ENCODE data around the gene MAML3.

Gene MAML3

DNA sequence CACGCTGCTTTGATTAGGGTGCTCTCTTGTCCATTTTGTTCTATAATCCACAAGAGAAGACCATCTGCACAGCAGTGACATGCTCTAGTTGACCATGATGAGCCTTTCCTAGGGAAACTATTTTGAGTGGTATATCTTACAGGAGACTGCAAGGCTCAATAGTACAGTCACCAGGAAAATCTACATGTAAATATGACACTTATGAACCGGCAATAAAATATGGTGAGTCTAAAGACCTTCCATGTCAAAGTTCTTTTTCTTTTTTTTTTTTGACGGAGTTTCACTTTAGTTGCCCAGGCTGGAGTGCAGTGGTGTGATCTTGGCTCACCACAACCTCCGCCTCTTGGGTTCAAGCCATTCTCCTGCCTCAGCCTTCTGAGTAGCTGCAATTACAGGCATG is 384.6 kb downstream of the MAML3 start:
- Mint-ChIP-seq H3K36me3 (ENCODE audit: low read depth) (no peaks in the 10 kb centered on the region), H3K9me3 (no peaks in the 10 kb centered on the region), H3K4me3 (no peak overlapping the region), H3K4me1 (ENCODE audit: low read depth) (no peaks in the 10 kb centered on the region), H3K27me3 (ENCODE audit: low read depth) (peaks cover 10% of the 10 kb centered on the region), H3K27ac (no peak overlapping the region)

DNA sequence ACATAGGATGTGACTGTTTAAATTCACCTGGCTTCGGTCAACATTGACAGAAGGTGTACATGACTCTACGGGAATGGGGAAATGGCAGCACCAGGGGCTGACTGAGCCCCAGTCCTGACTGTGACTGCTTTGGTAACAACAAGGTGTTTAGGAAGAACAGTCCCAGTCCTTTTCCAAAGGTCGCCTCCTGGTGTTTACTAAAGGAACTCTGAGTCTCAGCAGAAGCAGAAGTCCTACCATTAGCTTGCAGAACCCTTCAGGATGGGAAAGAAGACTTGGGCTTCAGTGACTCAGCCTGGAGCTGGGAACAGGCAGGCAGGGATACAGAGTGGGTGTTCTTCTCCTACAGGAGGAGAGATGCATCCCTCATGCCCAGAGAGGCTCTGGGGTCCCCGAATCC is 385.1 kb downstream of the MAML3 start:
- Mint-ChIP-seq H3K27me3 (ENCODE audit: low read depth) (peaks cover 6% of the 10 kb centered on the region), H3K9me3 (no peaks in the 10 kb centered on the region), H3K4me1 (ENCODE audit: low read depth) (no peaks in the 10 kb centered on the region)

DNA sequence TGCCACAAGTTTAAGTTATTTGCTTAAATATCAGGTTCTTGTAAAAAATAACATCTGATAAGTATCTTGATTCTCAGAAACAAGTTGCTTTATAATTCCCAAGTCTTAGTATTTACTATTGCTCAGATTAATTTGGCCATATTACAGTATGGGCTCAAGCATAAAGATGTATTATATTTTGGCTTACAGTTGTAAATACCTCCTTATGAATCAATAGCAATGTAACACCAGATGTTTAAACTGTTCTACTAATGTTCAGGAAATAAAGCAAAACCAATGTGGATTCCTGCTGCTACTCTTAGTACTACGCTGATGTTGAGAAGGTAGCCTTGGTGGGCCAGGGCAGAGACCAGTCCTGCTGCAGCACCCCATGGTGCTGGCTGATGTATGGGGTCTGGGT is 385.6 kb downstream of the MAML3 start:
- Mint-ChIP-seq H3K27me3 (ENCODE audit: low read depth) (peaks cover 5% of the 10 kb centered on the region), H3K36me3 (ENCODE audit: low read depth) (no peaks in the 10 kb centered on the region), H3K4me1 (ENCODE audit: low read depth) (no peaks in the 10 kb centered on the region), H3K4me3 (no peak overlapping the region), H3K27ac (no peak overlapping the region), H3K9me3 (no peaks in the 10 kb centered on the region)

More for the DNA sequence above, 385.1 kb downstream of the MAML3 start:
- no peak overlapping the region for H3K27ac Mint-ChIP-seq
- no peaks in the 10 kb centered on the region for H3K36me3 Mint-ChIP-seq (ENCODE audit: low read depth)
- no peak overlapping the region for H3K4me3 Mint-ChIP-seq

DNA sequence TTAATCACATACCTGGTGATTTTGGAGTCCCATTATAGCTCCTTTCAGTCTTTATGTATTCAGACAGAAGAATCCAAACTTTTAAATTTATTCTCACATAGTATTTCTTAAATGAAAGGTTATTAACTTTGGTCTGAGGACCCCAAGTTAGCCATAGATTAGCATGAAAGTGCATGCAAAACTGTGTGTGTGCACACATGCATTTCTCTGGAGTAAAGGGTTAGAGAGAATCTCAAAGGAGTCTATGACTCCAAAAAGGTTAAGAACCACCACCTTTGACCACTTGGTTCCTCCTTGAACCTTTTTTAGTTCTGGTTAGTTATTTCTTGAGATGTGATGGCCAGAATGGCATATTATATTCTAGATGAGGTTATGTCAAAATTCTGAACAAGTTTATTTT is 386.4 kb downstream of the MAML3 start:
- Mint-ChIP-seq H3K9me3 (no peaks in the 10 kb centered on the region), H3K4me1 (ENCODE audit: low read depth) (no peaks in the 10 kb centered on the region), H3K27ac (no peak overlapping the region), H3K4me3 (no peak overlapping the region), H3K27me3 (ENCODE audit: low read depth) (peaks cover 5% of the 10 kb centered on the region), H3K36me3 (ENCODE audit: low read depth) (no peaks in the 10 kb centered on the region)

DNA sequence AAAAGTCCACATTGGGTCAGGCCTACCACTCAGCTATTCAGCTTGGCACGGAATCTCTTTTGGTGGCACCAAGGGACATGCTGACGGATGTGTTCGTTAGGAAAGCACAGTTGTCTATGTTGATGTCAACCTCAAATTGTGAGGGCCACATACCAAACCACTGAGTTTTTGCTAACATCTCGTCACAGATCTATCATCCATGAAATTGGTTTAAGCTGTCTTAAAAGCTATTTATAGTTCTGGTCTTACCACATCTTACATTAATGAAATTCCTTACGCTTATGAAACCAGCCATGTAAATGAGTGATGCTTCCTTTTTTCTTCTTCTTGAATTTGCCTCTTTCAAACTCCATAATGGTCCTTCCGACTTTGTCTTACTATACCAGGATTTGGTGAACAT is 386.8 kb downstream of the MAML3 start:
- no peaks in the 10 kb centered on the region for H3K36me3 Mint-ChIP-seq (ENCODE audit: low read depth)
- peaks cover 5% of the 10 kb centered on the region for H3K27me3 Mint-ChIP-seq (ENCODE audit: low read depth)
- H3K27ac Mint-ChIP-seq = no peak overlapping the region
- H3K4me1 Mint-ChIP-seq (ENCODE audit: low read depth) = no peaks in the 10 kb centered on the region
- no peaks in the 10 kb centered on the region for H3K9me3 Mint-ChIP-seq
- no peak overlapping the region for H3K4me3 Mint-ChIP-seq

DNA sequence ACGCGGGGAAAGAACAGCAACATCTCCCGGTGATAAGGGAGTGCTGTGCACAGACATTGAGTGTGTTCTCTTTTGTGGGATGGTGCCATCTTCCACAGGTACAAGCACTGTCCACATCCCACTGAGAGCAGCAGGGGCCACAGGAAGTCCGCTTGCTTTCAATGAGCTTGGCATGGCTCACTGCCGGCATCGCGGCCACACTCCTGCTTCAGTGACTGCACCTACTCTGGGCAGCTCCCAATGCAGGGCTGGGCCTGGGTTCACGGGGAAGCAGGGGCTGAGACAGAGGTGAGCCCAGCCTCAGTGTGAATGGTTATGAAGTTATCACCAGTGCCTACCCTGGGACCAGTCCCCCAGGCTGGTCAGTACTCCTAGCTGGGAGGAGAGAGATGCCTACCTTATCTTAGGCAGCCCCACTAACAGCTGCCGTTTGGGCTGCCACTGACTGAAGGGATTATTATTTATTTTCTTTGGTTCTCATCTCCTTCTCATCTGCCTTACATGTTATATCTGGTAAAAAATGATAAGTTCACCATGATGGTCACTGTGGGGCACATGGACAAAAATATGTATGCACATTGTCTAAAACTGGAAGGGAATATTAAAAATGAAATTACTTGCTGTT is 389.2 kb downstream of the MAML3 start:
- Mint-ChIP-seq H3K27ac (no peak overlapping the region), H3K4me3 (no peak overlapping the region), H3K9me3 (no peaks in the 10 kb centered on the region), H3K36me3 (ENCODE audit: low read depth) (no peaks in the 10 kb centered on the region), H3K4me1 (ENCODE audit: low read depth) (no peaks in the 10 kb centered on the region), H3K27me3 (ENCODE audit: low read depth) (peaks cover 8% of the 10 kb centered on the region)

DNA sequence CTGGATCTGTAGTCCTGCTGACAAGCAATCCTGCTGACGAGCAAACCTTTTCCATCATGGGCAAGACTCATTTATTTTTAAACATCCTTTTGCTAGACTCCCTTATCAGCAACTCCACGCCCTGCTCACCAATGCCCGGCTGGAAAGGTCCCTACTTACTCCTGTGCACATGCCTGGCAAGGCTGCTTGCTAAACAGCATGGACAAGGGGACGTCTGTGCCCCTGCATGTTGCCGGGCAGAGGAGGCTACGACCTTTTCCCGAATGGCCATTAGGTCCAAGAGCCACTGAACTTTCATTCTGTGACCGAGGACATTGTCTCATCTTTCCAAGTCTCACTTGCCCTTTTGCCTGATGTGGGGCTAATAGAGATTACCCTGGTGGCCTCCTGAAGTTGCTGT is 389.8 kb downstream of the MAML3 start:
- H3K9me3 Mint-ChIP-seq = no peaks in the 10 kb centered on the region
- no peaks in the 10 kb centered on the region for H3K4me1 Mint-ChIP-seq (ENCODE audit: low read depth)
- H3K4me3 Mint-ChIP-seq = no peak overlapping the region
- peaks cover 9% of the 10 kb centered on the region for H3K27me3 Mint-ChIP-seq (ENCODE audit: low read depth)
- H3K27ac Mint-ChIP-seq = no peak overlapping the region
- no peaks in the 10 kb centered on the region for H3K36me3 Mint-ChIP-seq (ENCODE audit: low read depth)

DNA sequence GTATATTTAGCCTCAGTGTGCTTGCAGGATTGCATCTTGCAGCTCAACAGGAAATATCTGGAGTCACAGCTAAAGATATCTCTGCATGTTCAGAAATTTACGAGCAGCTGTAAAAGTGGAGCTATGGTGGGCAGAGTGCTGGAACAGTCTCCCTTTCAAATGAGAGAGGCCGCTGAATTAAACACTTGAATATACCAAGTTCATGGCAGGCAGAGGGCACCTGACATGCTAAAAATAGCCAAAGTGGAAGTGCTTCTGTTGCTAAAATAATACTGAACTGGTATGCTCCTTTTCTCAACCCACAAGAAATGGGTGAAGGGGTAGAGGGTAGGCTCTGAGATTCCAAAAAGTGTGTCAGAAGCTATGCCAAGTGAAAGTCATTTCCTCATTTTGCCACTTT is 390.3 kb downstream of the MAML3 start:
- H3K9me3 Mint-ChIP-seq = no peaks in the 10 kb centered on the region
- H3K27ac Mint-ChIP-seq = no peak overlapping the region
- no peaks in the 10 kb centered on the region for H3K4me1 Mint-ChIP-seq (ENCODE audit: low read depth)
- no peaks in the 10 kb centered on the region for H3K36me3 Mint-ChIP-seq (ENCODE audit: low read depth)
- H3K27me3 Mint-ChIP-seq (ENCODE audit: low read depth) = peaks cover 11% of the 10 kb centered on the region
- no peak overlapping the region for H3K4me3 Mint-ChIP-seq

DNA sequence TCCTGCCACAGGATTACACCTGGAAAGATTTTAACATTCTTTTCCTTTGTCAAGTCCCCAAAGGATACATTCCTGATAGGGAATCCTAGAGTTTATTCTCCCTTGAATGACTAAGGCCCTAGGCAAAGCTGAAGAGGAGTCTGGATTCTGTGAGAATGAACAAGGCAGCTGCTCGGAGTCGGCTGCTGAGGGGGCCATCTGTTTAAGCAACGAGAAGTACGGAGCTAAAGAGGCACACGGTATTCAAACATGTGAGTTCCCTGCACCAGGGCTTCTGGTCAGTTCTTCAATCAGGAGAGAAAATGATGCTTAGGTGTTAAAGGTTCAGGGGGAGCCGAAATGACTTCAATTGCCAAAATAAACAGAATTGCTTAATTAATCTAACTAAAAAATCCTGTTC is 390.8 kb downstream of the MAML3 start:
- peaks cover 14% of the 10 kb centered on the region for H3K27me3 Mint-ChIP-seq (ENCODE audit: low read depth)
- no peak overlapping the region for H3K27ac Mint-ChIP-seq
- H3K4me3 Mint-ChIP-seq = no peak overlapping the region
- no peaks in the 10 kb centered on the region for H3K36me3 Mint-ChIP-seq (ENCODE audit: low read depth)
- H3K4me1 Mint-ChIP-seq (ENCODE audit: low read depth) = no peaks in the 10 kb centered on the region
- no peaks in the 10 kb centered on the region for H3K9me3 Mint-ChIP-seq

DNA sequence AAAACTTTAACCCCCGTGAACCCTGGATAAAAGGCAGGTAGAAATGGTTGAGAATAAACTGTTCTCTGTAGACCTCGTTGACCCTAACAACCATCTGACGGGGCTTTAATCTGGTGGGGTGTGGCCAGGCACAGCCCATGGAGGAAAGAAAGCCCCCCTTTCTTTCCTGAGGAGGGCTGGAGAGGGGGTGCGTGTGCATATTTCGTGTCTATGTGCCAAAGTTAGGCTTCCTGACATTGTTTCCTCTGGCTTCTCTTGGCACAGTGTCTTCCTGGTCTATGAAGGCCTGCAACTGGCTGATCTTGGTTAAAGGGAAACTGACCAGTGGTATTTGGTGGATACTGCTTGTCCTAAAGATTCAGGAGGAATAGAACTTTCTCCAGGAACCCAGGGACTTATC is 391.3 kb downstream of the MAML3 start:
- Mint-ChIP-seq H3K4me1 (ENCODE audit: low read depth) (no peaks in the 10 kb centered on the region), H3K27me3 (ENCODE audit: low read depth) (peaks cover 17% of the 10 kb centered on the region), H3K27ac (no peak overlapping the region), H3K4me3 (no peak overlapping the region), H3K9me3 (no peaks in the 10 kb centered on the region), H3K36me3 (ENCODE audit: low read depth) (no peaks in the 10 kb centered on the region)

DNA sequence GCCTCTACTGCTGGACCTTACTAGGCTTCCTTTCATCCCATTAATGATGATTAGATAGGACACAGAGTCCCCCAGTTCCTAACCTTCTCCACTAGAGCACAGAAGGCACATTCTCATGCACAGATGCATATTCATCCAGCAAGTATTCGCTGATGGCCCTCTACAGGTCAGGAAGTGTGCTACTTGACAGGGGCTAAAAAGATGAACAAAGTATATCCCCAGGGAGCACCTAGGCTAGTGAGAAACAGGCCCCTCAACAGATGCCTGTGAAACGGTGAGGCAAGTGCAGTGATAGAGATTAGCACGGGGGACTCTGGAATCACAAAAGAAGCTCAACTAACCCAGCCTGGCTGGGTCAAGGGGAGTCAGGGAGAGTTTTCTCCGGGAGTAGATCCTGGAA is 392.5 kb downstream of the MAML3 start:
- no peak overlapping the region for H3K27ac Mint-ChIP-seq
- H3K9me3 Mint-ChIP-seq = no peaks in the 10 kb centered on the region
- H3K36me3 Mint-ChIP-seq (ENCODE audit: low read depth) = no peaks in the 10 kb centered on the region
- peaks cover 26% of the 10 kb centered on the region for H3K27me3 Mint-ChIP-seq (ENCODE audit: low read depth)
- no peaks in the 10 kb centered on the region for H3K4me1 Mint-ChIP-seq (ENCODE audit: low read depth)
- H3K4me3 Mint-ChIP-seq = no peak overlapping the region

DNA sequence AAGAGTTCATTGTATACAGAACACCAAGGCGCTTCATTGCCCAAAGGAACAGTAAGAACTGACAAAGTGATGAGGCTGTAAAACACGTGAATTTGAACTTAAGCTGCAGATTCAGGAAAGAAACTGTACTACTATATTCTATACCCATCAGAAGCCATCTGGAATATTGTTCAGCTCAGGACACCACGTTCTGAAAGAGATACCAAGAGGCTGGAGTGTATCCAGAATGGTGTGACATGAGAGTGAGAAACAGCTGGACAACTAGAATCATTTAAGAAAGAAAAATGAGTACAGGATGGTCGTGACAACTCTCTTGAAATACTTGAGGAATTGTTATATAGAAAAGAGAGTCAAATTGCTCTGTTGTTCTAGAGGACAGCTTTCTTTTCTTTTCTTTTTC is 393.4 kb downstream of the MAML3 start:
- H3K27me3 Mint-ChIP-seq (ENCODE audit: low read depth) = peaks cover 31% of the 10 kb centered on the region
- no peak overlapping the region for H3K4me3 Mint-ChIP-seq
- no peak overlapping the region for H3K27ac Mint-ChIP-seq

DNA sequence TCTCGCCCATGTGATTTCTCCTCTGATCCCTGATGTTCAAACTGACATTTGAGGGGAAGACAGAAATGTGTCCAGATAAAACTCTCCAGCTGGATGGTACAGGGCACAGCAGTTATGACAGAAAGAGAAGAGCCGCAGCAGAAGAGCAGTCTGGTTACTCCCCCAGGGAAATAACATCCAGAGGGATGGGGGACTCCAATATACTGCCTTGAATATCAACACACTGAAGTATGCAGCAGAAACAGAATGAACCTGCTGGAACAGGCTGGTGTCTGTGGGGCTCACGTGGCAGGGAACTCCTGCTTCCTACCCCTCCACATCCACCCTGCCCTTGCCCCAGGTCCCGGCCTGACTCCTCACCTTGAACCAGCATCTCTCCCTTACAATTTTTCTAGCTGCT is 394.9 kb downstream of the MAML3 start:
- Mint-ChIP-seq H3K27me3 (ENCODE audit: low read depth) (peaks cover 31% of the 10 kb centered on the region), H3K9me3 (no peaks in the 10 kb centered on the region), H3K4me3 (no peak overlapping the region), H3K4me1 (ENCODE audit: low read depth) (no peaks in the 10 kb centered on the region), H3K36me3 (ENCODE audit: low read depth) (no peaks in the 10 kb centered on the region), H3K27ac (no peak overlapping the region)

More for the DNA sequence above, 393.4 kb downstream of the MAML3 start:
- no peaks in the 10 kb centered on the region for H3K36me3 Mint-ChIP-seq (ENCODE audit: low read depth)
- no peaks in the 10 kb centered on the region for H3K9me3 Mint-ChIP-seq
- H3K4me1 Mint-ChIP-seq (ENCODE audit: low read depth) = no peaks in the 10 kb centered on the region

DNA sequence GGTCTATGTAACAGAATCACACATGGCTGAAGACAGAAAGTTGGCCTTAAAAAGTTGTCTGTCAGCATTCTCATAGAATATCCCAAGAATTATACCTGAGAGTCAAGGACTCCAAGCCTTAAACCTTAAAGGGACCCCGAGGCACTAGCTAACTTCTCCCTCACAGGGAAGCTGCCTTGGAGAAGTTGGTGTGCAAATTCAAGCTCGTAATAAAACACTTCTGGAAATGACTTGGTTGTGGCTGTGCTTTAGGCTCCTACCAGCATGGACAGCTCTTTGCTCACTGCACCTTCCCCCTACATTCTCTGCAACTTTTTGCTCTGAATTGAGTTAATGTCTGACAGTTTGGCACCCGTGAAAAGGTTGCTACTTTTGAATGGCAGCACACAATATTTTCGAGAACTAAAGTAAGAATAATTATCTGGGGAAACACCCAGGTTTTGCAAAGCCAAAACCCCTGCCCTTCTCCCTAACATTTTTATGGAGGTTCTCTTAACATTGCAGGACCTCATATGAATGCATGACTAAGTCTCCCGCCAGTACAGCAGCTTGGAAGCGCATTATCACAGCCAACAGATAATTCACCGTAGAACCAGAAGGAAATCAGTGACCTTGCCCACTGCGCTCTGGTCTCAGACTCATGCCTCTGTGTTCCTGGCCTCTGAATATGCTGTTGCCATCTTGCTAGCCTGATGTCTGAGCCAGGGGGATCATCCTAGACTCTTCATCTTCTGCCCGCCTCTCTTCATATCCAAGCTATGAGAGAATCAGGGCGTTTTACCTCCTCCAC is 397.4 kb downstream of the MAML3 start:
- H3K9me3 Mint-ChIP-seq = no peaks in the 10 kb centered on the region
- peaks cover 31% of the 10 kb centered on the region for H3K27me3 Mint-ChIP-seq (ENCODE audit: low read depth)
- H3K4me1 Mint-ChIP-seq (ENCODE audit: low read depth) = no peaks in the 10 kb centered on the region
- no peak overlapping the region for H3K4me3 Mint-ChIP-seq
- no peaks in the 10 kb centered on the region for H3K36me3 Mint-ChIP-seq (ENCODE audit: low read depth)
- no peak overlapping the region for H3K27ac Mint-ChIP-seq

DNA sequence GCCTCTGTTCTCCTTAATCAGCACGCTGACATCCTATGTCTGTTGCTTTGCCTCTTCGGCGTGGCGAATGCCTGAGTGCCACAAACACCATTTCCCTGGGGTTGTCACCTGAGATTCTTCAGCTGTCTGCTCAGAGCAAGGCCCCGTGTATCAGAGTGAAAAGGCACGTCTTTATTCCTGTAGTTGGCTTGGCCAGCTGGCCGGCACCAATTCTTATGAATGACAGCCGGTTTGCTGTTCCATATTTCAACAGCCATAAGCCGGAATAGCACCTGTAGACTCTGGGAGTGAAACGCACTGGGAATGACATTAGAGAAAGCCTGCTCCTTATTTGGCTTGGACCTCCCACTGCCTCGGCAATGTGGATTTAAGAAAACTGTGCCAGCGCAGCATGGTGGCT is 399.0 kb downstream of the MAML3 start:
- H3K27ac Mint-ChIP-seq = no peak overlapping the region
- no peaks in the 10 kb centered on the region for H3K4me1 Mint-ChIP-seq (ENCODE audit: low read depth)
- peaks cover 24% of the 10 kb centered on the region for H3K27me3 Mint-ChIP-seq (ENCODE audit: low read depth)
- H3K9me3 Mint-ChIP-seq = no peaks in the 10 kb centered on the region
- H3K36me3 Mint-ChIP-seq (ENCODE audit: low read depth) = no peaks in the 10 kb centered on the region
- H3K4me3 Mint-ChIP-seq = no peak overlapping the region
